ENCODE measurements around the gene ZNF823.

The ZNF823 gene

DNA sequence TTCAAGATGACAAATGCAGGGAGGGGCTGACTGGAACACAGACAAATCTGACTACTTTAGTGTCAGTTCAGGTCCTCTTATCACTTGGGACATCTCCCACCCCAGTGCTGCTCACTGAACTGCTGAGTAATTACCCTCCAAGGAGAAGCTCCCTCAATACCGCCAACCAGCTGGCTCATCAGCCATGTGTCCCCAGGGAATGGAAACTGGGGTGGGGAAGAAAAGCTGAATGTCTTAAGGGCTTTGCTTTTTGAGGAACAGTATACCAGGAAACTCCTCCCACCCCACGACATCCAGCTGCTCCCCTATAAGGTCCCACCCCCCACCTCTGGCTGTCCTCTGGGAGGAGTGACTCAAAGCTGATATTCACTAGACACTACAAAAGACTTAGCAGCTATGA, 2.0 kb downstream of the ZNF823 start:
- peak; percentile 80 for DNase-seq

DNA sequence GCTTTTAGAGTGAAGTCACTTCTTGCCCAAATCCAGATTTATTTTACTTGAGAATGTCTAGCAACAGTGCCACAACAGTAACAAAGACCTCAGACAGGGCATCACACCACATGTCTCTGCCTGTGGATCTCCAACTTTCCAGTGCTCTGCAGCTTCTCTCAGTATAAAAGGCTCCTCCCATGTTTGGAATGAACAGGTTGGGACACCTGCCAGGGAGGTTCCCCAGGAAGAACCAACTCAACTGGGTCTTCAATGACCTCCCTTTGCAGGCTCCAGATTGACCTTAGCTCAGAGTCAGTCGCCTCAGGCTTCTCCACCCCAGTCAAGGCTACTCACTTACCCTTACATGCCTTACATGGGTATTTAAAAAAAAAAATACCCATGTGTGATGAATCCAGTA, 3.4 kb downstream of the ZNF823 start:
- no peak for DNase-seq

DNA sequence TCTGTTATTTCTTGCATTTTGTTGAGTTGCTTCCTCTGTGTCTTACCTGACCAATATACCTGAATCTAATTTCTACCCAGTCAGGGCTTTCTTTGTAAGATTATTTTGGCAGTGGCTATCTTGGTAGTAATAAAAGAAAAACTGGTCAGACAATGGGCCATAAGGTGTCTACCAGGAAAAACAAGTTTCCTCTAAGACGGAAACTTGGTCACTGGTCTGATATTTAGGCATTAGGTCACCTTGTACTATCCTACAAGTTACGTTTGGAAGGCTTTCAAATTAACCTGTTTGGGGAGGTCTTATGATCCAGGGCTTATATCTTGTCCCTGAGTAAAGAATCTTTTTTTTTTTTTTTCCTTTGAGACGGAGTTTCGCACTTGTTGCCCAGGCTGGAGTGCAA, 9.2 kb downstream of the ZNF823 start:
- no peak for DNase-seq

DNA sequence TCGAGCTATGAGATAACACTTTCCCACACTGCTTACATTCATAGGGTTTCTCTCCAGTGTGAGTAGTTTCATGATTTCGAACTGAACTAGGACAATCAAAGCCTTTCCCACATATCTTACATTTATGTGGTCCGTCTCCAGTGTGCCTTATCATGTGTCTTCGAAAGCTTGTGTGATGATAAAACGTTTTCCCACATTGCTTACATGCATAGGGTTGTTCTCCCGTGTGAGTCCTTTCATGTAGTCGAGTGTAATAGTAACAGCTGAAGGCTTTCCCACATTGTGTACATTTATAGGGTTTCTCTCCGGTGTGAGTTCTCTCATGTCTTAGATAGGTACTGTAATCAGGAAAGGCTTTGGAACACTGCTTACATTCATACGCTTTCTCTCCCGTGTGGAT, 16.3 kb downstream of the ZNF823 start:
- no peak for DNase-seq

DNA sequence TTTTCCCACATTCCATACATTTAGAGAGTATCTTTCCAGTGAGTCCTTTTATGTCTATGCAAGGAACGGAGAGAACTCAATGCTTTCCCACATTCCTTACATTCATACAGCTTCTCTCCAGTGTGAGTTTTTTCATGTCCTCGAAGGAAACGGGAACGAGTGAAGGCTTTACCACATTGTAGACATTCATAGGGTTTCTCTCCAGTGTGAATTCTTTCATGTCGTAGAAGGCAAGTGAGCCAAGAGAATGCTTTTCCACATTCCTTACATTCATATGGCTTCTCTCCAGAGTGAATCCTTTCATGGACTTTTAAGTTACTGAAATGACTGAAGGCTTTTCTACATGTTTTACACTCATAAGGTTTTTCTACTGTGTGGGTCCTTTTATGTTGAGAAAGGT, 17.1 kb downstream of the ZNF823 start:
- DNase-seq = no peak

DNA sequence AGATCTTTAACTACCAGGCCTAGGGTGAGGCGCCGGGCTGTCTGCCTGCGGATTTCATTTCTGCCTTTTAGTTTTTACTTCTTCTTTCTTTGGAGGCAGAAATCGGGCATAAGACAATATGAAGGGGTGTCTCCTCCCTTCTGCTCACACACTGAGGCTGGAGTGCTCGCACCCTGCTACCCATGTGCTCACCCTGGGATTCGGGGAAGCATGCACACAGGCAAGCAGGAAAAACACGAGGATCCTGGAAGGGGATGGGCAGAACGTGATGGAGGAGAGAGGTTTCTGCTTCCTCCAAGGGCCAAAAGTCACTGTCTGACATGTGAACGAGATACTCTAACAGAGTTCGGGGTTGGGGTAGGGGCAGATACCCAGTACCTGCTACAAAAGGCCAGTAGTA, 28.4 kb downstream of the ZNF823 start:
- no peak for DNase-seq

DNA sequence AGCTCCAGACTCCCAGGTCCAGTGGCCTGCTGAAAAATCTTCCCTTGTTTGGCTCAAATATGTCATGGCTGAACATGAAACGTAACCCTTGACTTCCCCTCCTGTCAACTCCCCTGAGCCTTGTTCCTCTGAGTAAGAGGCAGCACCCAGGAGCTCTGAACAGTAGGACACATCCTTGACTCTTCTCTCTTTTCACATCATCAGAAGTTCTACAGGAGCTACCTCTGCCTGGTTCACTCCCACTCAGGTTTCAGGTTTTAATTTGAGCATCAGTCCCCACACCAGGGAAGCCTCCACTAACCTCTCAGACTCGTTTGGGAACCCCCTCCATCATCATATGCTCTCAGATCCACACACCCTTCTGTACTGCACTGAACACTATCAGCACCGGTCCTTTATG, 30.3 kb downstream of the ZNF823 start:
- no peak for DNase-seq

DNA sequence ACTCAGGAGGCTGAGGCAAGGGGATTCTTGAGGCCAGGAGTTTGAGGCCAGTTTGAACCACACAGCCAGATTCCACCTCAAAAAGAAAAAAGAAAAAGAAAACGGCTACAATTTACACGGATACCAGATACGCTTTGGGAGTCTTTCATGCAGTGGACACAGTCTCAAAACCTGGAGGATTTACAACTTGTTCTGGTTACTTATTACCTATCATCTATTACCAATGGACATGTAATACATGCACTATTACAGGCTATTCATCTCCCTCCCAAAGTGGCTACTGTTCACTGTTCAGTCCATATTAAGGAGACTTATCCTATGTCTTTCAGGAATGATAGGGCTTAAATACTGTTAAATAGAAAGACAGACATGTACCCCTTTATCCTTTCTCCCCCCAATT, 33.3 kb downstream of the ZNF823 start:
- DNase-seq = no peak

DNA sequence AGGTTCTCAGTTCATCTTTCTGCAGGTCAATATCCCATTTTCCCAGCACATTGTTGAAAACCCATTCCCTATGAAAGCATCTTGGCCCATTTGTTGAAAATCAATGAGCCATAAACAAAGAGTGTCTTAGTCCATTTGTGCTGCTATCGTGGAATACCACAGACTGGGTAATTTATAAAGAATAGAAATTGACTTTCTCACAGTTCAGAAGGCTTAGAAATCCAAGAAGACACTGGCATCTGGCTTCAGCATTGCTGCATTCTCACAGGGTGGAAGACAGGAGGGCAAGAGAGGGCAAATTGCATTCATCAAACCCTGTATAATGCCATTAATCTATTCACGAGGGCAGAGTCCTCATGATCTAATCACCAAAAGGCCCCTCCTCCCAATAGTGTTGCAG, 34.1 kb downstream of the ZNF823 start:
- no peak for DNase-seq

DNA sequence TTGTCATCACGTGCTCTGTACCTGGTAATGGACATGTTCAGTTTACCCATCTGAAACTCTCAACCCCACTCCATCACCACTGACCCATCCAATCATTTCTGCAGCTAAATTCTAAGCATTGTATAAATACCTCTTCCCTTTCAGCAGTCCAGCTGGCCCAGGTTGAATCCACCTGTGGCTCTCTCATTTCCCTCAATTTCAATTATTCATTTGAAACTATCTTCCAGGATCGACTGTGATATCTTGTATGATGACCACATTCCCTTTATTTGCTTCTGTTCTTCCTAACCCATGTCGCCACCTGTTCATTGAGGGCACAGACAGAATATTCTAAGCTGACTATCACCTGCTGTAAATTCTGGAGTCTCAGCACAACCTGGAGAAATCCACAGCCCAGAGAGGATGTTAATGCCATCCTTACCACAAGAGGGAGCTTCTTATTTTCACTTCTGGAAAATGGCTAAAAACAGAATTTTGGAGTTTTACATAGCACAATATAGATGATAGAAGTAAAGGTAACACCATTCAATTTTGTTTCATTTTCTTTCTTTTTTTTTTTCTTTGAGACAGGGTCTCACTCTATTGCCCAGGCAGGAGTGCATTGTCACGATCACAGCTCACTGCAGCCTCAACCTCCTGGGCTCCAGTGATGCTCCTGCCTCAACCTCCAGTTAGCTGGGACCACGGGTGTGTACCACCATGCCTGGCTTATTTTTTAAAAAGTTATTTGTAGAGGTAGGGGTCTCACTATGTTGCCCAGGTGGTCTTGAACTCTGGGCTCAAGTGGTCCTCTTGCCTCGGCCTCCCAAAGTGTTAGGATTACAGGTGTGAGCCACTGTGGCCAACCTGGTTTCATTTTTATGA, 38.6 kb downstream of the ZNF823 start:
- DNase-seq = peak; percentile 52

DNA sequence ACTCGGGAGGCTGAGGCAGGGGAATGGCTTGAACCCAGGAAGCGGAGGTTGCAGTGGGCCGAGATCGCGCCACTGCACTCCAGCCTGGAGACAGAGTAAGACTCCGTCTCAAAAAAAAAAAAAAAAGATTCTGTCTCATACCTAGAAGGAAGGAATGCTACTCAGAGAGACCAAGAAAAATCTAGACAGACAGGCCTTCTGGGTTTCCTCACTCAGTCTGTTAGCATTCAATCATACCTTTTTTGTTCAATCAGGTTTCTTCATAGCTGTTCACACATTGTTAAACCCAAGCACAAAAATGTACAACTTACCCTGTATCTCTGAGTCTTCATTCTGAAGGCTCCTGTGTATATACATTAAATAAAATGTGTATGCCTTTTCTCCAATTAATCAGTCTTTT, 40.5 kb downstream of the ZNF823 start:
- DNase-seq = no peak

DNA sequence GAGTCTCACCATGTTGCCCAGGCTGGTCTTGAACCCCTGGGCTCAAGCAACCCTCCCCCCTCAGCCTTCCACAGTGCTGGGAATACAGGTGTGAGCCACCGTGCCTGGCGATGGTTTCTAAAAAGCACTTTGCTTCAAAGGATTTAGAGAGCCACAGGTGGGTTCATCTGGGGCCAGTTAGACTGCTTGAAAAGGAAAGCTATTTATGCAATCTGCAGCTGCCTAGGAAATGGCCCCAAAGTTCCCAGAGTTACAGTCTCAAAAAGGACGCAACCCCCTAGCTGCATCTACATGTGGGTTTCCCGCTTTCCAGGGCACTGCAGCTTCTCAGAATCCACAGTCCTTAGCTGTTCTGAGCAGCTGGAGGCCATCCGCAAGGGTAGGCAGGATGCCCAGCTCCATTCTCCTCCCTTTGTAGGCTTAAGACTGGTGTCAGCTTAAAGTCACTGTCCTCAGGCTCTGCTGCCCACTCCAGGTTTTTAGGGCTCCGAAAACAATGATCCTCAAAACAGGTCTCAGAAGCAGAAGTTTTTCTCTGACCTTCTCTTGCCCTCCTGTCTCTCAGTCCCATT, 41.4 kb downstream of the ZNF823 start:
- no peak for DNase-seq

DNA sequence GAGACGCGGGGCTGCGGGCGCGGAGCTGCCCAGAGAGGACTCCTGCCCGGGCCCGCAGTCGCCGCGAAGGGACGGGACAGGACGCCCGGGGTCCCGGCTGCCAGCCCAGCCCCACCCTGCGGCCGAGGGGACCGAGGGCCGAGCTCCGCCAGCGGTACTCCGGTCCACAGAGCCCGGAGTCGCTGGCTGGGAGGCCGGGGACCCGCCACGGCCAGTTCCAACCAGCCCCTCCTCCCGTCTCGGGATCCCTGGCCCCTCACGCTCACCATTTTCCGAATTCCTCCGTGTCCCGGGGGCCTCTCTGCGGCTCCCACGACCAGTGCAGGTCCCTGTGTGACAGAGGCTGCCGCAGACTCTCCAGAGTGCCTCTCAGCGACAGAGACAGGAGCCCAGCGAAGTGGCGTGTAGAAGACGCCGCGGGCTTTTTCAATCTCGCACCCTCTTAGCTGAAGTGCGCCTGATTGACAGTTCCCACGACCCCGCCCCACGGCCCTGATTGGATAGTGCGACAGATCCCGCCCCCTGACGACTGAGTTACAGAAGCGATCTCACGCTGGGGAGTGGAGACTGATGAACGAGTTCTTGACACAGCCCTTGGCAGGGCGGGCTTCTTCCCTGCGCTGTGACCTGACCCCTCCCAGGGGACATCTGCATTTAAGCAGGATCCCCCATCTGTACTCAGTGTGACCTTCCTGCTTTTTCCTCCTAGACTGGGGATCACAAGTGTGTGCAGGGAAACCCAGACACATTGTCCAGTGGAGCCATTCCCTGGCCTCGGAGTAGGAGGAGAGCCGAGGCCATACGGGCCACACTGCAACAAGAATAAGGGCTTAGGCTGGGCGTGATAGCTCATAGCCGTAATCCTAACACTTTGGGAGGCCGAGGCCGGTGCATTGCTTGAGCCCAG, 44.0 kb downstream of the ZNF823 start:
- peak; percentile 89 for DNase-seq

DNA sequence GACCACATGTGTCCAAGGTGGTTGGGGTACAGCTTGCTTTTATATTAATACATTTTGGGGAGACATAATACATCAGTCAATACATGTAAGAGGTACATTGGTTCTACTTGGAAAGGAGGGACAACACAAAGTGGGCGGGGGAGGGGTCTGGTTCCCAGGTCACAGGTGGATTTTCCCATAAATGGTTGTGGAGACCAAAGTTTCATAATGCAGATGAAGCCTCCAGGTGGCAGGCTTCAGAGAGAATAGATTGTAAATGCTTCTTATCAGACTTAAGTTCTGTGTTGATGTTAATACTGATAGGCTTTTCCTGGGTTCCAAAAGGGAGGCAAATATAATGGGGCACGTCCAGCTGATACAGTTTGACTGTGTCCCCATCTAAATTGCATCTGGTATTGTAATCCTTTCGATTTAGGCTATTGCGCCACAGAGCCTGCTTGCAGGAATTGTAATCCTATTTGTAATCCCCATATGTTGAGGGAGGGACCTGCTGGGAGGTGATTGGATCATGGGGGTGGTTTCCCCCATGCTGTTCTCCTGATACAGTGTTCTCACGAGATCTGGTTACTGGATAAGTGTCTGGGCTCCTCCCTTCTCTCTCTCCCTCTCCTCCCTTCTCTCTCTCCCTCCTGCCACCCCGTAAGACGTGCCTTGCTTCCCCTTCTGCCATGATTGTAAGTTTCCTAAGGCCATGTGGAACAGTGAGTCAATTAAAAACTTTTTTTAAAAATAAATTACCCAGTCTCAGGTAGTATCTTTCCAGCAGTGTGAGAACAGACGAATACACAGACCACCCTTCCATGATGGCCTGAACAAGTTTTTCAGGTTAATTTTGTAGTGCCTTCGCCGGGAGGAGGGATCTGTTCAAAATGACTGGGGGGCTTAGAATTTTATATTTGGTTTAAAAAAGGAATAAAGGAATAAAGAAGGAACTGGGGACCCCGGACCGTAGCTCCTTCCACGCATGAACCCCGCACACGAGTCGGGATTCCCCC, 44.9 kb downstream of the ZNF823 start:
- DNase-seq = peak; percentile 41

DNA sequence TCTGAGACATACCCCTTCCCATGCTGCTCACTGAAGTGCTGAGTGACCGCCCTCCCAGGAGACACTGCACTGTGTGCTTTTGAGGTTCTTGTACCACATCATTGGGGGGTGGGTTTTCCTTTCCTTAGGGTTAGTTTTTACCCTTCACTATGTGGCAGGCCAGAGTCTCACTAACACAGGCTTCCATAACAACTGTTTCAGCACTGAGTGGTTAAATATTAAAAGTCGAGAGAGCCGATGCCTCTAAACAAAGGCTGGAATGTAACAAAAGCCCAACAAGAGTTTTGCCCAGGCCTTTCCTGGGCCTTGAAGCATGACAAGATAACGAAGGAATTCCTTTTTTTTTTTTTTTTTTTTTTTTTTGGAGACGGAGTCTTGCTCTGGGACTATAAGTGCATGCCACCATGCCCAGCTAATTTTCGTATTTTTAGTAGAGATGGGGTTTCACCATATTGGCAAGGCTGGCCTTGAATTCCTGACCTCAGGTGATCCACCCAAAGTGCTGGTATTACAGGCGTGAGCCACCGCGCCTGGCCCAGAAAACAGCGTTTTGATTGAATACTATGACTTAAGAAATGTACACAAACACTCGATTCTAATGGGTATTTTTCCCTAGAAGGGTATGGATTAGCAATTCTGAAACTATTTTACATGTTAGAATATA, 46.5 kb downstream of the ZNF823 start:
- no peak for DNase-seq

DNA sequence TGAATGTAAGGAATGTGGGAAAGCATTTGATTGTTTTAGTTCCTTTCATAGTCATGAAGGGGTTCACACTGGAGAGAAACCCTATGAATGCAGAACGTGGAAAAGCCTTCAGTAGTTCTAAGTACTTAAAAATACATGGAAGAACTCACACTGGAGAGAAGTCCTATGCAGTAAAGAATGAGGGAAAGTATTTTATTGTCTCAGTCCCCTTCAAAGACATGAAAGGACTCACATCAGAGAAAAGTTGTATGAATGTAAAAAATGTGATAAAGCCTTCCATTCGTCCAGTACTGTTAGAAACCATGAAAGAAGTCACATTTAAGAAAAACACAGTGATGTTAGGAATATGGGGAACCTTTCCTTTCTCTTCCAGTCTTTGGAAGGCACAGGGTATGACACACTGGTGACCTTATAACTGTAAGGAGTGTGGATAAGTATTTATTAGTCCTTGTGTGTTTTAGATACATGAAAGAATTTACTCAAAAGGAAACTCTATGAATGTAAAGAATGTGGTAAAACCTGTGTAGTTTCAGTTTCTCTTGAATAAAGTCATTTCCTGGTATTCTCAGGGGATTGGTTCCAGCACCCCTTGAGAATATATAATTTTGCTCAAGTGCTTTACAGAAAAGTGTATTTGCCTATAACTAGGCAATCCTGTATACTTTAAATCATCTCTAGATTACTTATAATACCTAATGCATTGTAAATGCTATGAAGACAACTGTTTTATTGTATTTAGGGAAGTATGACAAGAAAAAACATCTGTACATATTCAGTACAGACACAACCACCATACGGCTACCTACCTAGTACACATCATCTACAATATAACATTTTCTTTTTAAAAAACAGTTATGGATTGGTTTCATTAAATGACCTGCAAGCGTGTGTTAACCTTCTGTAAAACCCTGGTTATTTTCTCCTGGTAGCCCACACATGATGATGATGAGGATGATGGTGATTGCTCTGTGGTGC, 52.8 kb downstream of the ZNF823 start:
- no peak for DNase-seq

DNA sequence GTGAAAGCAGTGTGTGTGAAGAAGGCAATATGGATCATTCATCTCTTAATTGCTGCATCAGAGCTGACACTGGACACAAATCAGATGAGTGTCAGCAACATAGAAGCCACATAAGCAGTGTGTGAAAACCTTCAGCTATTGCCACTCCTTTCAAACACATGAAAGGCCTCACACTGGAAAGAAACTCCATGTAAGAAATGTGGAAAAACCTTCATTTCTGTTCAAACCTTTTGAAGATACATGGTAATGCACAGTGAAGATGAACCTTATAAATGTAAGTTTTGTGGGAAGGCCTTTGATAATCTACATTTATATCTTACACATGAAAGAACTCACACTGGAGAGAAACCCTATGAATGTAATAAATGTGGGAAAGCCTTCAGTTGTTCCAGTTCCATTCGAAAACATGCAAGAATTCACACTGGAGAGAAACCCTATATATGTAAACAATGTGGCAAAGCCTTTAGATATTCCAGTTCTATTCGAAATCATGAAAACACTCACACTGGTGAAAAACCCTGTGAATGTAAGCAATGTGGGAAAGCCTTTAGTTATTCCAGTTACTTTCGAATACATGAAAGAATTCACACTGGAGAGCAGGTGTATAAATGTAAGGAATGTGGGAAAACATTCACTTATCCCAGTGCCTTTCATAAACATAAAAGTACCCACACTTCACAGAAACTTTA, 53.6 kb downstream of the ZNF823 start:
- DNase-seq = no peak

DNA sequence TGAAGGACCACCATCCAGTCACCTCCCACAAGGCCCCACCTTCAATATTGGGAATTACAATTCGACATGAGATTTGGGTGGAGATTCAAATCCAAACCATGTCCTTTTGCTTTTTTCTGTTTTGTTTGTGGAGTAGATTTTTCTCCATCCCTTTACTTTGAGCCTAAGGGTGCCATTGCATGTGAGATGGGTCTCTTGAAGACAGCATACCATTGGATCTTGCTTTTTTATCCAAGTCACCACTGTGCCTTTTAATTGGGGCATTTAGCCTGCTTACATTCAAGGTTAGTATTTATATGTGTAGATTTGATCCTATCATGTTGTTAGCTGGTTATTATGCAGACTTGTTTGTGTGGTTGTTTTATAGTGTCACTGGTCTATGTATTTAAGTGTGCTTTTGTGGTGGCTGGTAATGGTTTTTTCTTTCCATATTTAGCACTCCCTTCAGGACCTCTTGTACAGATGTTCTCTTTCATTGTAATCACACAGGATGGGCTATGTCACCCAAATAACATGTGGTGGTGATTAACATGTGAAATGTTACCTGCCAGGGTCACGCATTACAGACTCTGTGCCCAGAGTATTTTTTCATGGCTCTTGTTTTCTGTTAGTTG, 58.0 kb downstream of the ZNF823 start:
- DNase-seq = no peak

DNA sequence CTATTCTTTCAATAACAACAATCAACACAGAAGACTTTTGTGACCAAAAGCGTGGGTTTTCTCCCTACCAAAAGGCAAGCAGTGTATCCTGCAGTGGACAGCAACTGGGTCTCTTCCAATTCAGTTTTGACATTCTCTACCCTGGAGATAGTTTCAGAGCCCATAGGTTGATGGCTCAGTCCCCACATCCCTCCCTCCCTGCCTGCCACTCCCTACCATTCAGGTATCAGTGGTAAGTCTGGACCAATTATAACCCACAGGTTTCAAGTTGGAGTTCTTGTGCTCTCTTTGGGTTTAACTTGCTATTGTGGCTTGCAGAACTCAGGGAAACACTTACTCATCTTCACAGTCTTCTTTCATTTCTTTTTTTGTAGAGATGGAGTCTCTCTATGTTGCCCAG, 60.2 kb downstream of the ZNF823 start:
- DNase-seq = no peak

Measured in inflammatory macrophage treated with lipopolysaccharide for 4 hours (primary cell).